Astrocyte (in vitro differentiated cells and primary cell): ENCODE data around the gene CD99L2.

Experiments
- CTCF ChIP-seq: IDR thresholded peaks from 2 replicates; pipeline ENCODE4 v1.5.1; 2011; ENCODE audit warnings: low read depth, mild to moderate bottlenecking, inconsistent platforms, low read length, moderate library complexity; ENCODE audit not compliant: insufficient read depth
- EZH2 ChIP-seq: IDR thresholded peaks from 2 replicates; pipeline ENCODE4 v1.6.1; 2012; ENCODE audit warnings: mild to moderate bottlenecking, low read length, inconsistent platforms; ENCODE audit not compliant: insufficient read depth

DNA sequence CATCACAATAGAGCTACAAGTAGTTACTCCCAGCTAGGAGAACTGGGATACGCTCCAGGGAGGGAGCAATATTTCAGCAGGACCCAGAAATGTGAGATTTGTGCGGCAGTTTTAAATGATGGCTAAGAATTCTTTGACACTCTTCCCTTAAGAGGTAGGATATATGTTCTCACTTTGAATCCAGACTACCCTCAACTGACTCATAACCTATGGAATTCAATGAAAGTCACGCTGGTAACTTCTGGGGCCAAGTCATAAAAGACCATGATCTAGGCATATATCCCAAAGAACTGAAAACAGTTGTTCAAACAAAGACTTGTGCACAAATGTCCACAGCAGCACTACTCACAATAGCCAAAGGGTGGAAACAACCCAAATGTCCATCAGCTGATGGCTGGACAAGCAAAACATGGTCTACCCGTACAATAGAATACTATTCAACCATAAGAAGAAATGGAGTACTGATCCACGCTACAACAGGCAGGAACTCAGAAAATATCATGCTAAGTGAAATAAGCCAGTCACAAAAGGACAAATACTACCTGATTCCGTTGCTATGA lies 10.5 kb downstream of the CD99L2 start:
- TF ChIP-seq CTCF (no peak), EZH2 (no peak)
